Transverse colon (tissue), 4 donors: Measurements from ENCODE around the gene HDDC2.

ENCODE experiments used
- CTCF ChIP-seq, 5 experiments: fragments of 200-600 bp in 3 of 5; fragments of 450-650 bp in 2 of 5; sonication (generic) in 3 of 5; IDR thresholded peaks; 1 replicate in 2 of 5; 2 replicates in 3 of 5; pipeline ENCODE4 v1.5.1; 2016 to 2017; ENCODE audit warnings: antibody characterized with exemption in 5 of 5, inconsistent platforms in 3 of 5, mild to moderate bottlenecking in 2 of 5, moderate library complexity in 1 of 5
- EP300 ChIP-seq: sonication (generic); formaldehyde crosslinking; IDR thresholded peaks from one replicate; pipeline ENCODE4 v1.6.1; 2017; ENCODE audit warnings: antibody characterized with exemption, low read depth
- POLR2AphosphoS5 ChIP-seq, 3 donors: sonication (generic); formaldehyde crosslinking; IDR thresholded peaks; one replicate each; pipeline ENCODE4 v1.6.1; 2016; ENCODE audit warnings: antibody characterized with exemption in 3 of 3

- peak in 1 of 5 experiments; percentile 22 for TF ChIP-seq CTCF (IDR thresholded peaks at IDR 0.05)
- peak in 2 of 3 donors; percentile 53 to 71 for TF ChIP-seq POLR2AphosphoS5 (IDR thresholded peaks at IDR 0.05)
- TF ChIP-seq EP300 = no peak
These were observed at the start of gene HDDC2 for GRCh38 chr6:125301435-125302391.
